ENCODE measurements around the gene LIX1. TPM values are rescaled to one million over a fixed set of nuclear protein-coding genes. Genes with fewer than 3 reads are reported as not detected.
"Not testable (repeated sequence)": the region's sequence is repeated elsewhere in the genome, so short reads cannot be mapped to it uniquely, and the experiment has no call there.

LIX1 gene
- total RNA-seq, 1 donor from 2014 or later = not detected

- no peak for ATAC-seq
- DNase-seq (ENCODE audit: low spot score) = no peak
Measured at GRCh38 chr5:97105501-97106215, 36.8 kb downstream of the LIX1 start.

DNA sequence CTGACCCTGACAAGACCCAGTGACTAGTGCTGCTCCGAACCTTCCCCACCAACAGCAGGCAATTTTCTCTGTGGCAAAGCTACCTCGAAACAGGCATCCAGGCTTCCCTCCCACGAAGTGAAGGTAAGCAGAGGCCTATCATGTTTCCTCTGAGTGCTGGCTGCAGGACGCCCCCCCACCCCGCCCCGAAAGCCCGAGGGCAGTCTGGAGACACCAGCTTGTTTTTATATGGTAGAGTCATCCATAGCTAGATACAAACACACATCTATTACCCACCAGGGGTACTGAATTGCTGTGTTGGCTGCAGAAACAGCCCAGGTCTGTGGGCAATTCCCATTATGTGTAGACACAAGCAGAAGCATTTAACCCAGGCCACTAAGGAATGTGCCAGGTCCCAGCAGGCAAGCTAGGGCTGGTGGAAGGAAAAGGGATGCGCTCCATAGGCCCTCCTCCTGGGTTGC lies 40.4 kb downstream of the LIX1 start:
- ATAC-seq (no peak), DNase-seq (ENCODE audit: low spot score) (no peak)

DNA sequence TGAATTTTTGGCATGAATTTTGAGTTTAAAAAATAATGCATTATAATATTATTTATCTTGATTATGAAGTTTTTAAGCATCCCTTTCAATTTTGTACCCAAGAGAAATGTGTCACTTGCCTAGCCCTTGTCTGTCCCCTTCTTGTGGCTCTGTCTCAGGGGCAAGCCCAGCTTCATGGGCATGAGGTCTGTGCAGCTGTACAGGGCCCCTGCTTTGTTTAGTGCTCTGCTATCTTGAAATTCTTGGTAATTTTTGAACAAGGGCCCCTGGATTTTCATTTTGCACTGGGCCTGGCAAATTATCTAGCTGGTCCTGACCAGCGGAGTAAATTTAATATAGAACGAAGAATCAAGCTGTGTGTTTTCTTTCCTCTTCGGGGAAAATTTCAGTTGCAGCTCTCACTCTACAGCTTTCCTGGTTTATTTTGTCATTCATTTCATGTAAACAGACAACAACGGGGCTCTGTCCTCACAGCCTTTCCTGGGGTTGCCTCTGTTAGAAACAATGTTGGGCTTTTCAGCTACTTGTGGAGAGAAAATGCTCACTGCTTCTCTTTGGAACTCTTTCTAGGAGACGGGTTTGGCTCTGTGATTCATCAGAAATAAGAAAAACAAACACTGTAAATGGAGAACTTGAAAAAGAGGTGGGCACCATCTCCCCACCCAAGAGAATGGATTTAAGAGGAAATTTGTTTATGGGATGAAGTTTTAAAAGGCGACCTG lies 41.1 kb downstream of the LIX1 start:
- no peak for ATAC-seq
- DNase-seq (ENCODE audit: low spot score) = no peak

GRCh38 chr5:97100476-97100875 lies 41.9 kb downstream of the LIX1 start:
- DNase-seq (ENCODE audit: low spot score) (no peak), ATAC-seq (no peak)

DNA sequence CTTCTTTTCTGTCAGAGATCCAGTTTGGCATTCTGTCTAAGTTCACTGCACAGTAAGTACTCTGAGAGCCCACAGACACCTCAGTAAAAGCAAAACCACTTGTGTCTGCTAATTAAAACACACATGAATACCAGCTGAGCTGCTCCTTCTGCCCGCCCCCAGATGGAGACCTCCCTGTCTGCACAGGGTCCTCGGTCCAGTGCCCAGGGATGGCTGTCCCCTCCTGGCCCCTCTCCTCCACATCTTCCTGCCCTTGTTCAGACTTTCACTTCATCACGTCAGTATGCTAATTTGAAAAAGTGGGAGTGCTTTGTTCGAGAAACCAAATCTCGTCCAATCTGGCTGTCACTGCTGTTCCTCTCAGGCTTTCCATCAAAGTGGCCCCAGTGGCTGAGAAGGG lies 43.5 kb downstream of the LIX1 start:
- ATAC-seq (no peak), DNase-seq (ENCODE audit: low spot score) (no peak)

DNA sequence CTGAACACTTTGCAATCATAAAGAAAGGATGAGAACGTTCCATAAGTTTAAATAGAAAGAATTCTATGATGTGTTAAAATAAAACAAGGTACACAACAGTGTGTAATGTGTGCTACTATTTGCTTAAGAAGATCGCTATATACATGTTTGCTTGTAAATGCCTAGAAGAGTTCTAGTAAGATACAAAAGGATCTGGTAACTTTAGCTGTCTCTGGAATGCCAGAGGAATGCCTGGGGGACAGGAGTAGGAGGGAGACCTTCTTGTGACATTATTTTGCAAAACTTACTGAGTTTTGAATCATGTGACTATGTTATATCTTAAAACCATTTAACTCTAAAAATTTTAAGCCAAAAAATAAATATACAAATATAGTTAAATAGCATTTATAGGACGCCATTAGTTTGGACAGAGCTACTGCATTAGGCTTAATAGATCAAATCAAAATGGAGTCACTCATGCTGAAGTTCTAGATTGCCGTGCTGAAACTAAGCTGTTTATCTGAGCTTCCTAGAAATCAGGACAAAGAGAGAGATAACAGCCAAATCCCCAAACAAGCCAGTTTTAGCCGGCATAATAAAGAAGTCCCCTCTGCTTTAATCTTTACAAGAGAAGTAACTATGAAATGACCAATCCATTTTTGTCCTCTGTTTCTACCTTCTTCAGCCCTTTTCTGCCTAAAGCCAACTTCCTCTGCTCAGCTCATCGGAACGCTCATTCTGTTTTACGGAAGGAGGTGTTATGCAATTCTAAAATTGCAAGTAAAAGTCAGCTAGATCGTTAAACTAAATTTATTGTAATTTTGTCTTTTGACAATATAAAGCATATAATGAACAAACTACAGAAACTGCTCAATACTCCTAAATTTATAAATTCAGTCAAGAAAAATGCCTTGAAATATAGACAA lies 44.8 kb downstream of the LIX1 start:
- DNase-seq (ENCODE audit: low spot score) = no peak
- no peak for ATAC-seq

DNA sequence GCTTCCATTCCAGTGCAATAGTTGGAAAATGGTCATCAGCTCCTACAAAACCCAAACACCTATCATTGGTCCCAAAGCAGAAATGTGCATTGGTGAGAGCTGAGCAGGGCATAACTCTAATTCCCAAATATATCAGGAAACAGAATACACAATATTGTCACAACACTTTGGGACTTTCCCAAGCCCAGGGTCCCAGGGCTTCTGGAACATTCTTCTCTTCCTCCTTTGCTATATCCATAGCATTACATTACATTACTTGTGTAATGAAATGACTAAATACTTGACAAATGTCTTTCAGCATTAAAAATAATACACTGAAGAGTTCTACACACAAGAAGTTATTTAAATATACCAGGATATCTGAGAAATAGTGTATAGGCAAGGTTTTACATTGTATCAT lies 45.6 kb downstream of the LIX1 start:
- ATAC-seq (no peak), DNase-seq (ENCODE audit: low spot score) (no peak)

DNA sequence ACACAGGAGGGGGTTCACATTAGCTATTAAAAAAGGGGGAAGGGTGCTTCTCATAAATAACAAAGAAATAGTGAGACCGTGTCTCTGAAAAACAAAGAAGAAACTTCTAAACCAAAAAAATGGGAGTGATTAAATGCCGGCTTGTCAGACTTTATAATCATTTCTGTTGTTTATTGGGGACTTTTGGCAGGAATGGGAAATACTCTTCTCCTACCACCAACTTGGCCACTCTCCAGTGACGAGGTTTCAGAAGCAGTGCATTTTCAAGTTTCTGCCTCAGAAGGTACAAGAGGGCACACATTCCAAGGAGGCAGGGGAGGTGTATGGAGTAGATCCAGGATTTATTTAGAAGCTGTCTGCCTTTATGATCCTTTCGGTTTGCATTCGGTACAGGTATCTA lies 46.2 kb downstream of the LIX1 start:
- DNase-seq (ENCODE audit: low spot score) = no peak
- no peak for ATAC-seq

- no peak for ATAC-seq
- no peak for DNase-seq (ENCODE audit: low spot score)
Measured at GRCh38 chr5:97095318-97095732, 47.1 kb downstream of the LIX1 start.

DNA sequence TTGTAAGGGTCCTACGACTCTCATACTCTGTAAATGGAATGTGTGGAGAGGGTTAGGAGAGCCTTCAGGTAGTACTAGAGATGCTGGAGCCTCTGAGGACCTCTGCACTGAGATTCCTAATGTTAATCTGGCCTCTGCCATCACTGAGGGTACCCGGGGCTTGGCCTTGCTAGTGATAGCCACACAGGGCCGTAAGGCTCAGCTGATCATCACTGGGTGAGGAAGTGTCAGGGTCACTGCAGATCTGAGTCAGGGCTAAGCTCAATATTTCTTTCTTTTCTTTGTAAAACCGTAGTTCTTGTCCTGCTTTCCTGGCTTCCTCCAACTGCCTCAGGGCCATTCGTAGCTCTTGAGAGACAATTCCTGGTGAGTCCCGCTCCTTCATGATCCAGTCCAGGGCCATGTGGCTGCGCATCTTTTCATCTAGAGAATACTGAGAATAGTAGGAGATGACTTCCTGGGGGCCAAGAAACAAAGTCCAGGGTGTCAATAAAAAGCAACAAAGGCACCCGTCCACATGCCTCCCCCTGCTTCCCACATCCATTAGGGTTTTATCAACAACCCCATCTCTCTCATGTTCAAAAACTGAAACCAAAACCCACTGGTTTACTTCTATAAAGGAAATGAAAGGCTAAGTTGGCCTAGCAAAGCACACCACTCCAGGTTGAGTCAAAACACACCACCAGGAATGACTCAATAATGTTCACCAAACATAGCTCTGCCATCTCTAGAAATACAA lies 47.7 kb downstream of the LIX1 start:
- DNase-seq (ENCODE audit: low spot score) = no peak
- ATAC-seq = no peak

DNA sequence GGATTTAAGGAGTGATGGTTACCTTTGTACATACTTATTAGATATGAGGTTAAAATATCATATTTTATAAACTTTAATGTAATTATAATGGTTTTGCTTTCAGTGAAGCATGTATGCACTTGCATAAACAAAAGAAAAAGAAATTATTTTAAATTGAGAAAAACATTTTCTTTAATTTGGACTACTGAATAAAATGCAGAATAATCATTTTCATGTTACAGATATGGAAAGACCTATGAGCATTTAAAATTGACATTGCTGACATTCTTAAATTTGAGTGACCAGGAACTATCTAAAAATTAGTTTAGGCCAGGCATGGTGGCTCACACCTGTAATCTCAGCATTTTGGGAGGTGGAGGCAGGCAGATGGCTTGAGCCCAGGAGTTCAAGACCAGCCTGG lies 49.2 kb downstream of the LIX1 start:
- no peak for DNase-seq (ENCODE audit: low spot score)
- ATAC-seq = no peak

DNA sequence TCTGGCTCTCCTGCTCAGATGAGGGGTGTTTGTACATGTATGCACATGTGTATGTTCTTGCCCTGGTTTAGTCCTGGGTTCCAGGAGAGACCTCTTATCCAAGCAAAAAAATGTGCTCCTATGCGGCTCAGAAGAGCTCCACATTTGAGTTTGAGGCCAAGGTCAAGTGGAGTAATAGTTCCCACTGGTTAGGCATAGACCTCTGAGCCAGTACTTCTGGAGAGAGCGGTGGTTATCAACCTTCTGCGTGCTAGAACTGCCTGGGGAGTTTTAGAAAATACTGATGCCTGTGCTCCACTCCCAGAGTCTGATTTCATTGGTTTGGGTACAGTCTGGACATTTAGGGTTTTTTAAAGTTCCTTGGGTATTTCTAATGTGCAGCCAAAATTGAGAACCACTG lies 51.5 kb downstream of the LIX1 start:
- DNase-seq (ENCODE audit: low spot score) (no peak), ATAC-seq (no peak)

GRCh38 chr5:97089149-97089801 lies 53.1 kb downstream of the LIX1 start:
- DNase-seq (ENCODE audit: low spot score) (no peak), ATAC-seq (no peak)

DNA sequence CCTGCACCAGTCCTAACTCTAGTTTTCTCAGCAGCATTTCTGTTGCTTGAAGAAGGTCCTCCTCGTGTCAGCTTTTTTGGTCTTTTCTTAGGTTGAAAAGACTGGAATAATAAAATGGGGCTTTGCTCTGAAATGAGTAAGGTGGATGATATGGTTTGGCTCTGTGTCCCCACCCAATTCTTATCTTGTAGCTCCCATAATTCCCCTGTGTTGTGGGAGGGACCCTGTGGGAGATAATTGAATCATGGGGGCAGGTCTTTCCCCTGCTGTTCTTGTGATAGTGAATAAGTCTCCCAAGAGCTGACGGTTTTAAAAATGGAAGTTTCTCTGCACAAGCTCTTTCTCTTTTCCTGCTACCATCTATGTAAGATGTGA lies 53.6 kb downstream of the LIX1 start:
- DNase-seq (ENCODE audit: low spot score) = no peak
- no peak for ATAC-seq

- no peak for DNase-seq (ENCODE audit: low spot score)
- ATAC-seq = no peak
Measured at GRCh38 chr5:97087138-97087537, 55.3 kb downstream of the LIX1 start.

- DNase-seq (ENCODE audit: low spot score) (no peak), ATAC-seq (no peak)
Measured at GRCh38 chr5:97085459-97086181, 56.8 kb downstream of the LIX1 start.

DNA sequence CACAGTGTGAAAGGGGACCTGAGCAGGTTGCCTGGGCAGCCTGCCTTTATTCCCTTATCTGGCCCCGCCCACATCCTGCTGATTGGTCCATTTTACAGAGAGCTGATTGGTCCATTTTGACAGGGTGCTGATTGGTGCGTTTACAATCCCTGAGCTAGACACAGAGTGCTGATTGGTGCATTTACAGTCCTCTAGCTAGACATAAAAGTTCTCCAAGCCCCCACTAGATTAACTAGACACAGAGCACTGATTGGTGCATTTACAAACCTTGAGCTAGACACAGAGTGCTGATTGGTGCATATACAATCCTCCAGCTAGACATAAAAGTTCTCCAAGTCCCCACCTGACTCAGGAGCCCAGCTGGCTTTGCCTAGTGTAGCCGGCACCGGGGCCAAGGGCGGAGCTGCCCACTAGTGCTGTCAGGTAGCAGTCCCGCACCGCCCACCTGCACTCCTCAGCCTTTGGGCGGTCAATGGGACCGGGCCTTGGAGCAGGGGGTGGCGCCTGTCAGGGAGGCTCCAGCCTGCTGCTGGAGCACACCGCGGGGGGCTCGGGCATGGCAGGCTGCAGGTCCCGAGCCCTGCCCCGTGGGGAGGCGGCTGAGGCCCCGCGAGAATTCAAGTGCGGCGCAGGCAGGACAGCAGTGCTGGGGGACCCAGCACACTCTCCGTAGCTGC lies 57.5 kb downstream of the LIX1 start:
- not testable (repeated sequence) for ATAC-seq; DNase-seq (ENCODE audit: low spot score)

GRCh38 chr5:97078958-97079743 lies 63.3 kb downstream of the LIX1 start:
- DNase-seq (ENCODE audit: low spot score) = no peak
- ATAC-seq = no peak
